DND-41 (cell line): ENCODE data around the gene SETBP1.

Experiments
- EZH2 ChIP-seq: IDR thresholded peaks from 3 replicates; pipeline ENCODE4 v1.6.1; 2012; ENCODE audit warnings: borderline replicate concordance, low read depth, mild to moderate bottlenecking, moderate library complexity, low read length, inconsistent platforms; ENCODE audit not compliant: severe bottlenecking
- TF ChIP-seq, protein P1 (sequence below): IDR thresholded peaks from 2 replicates; pipeline ENCODE4 v1.5.1; 2012; ENCODE audit warnings: borderline replicate concordance, low read length, moderate library complexity, mild to moderate bottlenecking; ENCODE audit not compliant: poor library complexity, severe bottlenecking; ENCODE audit errors: extremely low read depth

DNA sequence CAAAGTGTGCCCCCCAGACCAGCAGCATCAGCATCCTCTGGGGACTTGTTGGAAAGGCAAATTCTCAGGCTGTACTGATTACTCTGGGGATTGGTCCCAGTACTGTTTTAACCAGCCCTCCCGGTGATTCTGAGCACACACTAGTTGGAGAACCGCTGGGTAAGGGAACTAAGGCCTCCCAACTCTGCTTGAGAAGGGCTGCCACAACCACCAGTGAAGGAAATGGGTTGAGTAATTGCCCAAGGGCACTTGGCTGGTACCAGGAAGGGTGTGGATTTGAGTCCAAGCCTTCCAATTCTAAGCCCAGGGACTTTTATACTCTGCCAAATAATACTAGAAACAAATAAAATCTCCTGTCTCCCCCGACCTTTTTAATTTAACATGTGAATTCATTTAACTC lies 219.9 kb downstream of the SETBP1 start:
- TF ChIP-seq, protein P1, sequence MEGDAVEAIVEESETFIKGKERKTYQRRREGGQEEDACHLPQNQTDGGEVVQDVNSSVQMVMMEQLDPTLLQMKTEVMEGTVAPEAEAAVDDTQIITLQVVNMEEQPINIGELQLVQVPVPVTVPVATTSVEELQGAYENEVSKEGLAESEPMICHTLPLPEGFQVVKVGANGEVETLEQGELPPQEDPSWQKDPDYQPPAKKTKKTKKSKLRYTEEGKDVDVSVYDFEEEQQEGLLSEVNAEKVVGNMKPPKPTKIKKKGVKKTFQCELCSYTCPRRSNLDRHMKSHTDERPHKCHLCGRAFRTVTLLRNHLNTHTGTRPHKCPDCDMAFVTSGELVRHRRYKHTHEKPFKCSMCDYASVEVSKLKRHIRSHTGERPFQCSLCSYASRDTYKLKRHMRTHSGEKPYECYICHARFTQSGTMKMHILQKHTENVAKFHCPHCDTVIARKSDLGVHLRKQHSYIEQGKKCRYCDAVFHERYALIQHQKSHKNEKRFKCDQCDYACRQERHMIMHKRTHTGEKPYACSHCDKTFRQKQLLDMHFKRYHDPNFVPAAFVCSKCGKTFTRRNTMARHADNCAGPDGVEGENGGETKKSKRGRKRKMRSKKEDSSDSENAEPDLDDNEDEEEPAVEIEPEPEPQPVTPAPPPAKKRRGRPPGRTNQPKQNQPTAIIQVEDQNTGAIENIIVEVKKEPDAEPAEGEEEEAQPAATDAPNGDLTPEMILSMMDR = no peak
- no peak for TF ChIP-seq EZH2
